Tibial nerve (tissue), 3 donors: ENCODE results near the gene ZDHHC7.

Experiments used
- POLR2A ChIP-seq, 2 donors: fragments of 450-650 bp; IDR thresholded peaks; one replicate each; pipeline ENCODE4 v1.6.1; 2017; ENCODE audit warnings: antibody characterized with exemption in 2 of 2, mild to moderate bottlenecking in 2 of 2, moderate library complexity in 2 of 2
- TF ChIP-seq, protein P1 (sequence below), 5 experiments: fragments of 200-600 bp in 3 of 5; fragments of 450-650 bp in 2 of 5; sonication (generic) in 3 of 5; IDR thresholded peaks; one replicate each; pipeline ENCODE4 v1.5.1; 2016 to 2019; ENCODE audit warnings: antibody characterized with exemption in 5 of 5, mild to moderate bottlenecking in 3 of 5, moderate library complexity in 2 of 5

DNA sequence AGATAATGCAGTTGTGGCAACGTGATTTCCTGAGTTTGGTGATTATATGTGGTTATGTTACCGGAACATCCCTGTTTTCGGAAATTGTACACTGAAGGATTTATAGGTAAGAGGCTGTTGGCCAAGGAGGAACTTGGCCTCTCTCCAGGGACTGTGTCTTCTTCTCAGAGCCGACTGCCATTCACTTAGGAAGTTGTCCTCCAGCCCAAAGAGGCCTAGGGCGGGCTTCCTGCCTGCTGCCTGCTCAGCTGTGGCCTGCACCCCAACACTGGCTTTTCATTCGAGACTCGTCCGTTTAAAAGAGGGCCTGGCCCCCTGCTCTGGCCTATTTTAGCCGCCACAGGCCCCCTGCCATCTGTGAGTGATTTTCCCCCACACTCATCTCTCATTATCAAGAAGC lies 64.3 kb downstream of the ZDHHC7 start:
- TF ChIP-seq, protein P1, sequence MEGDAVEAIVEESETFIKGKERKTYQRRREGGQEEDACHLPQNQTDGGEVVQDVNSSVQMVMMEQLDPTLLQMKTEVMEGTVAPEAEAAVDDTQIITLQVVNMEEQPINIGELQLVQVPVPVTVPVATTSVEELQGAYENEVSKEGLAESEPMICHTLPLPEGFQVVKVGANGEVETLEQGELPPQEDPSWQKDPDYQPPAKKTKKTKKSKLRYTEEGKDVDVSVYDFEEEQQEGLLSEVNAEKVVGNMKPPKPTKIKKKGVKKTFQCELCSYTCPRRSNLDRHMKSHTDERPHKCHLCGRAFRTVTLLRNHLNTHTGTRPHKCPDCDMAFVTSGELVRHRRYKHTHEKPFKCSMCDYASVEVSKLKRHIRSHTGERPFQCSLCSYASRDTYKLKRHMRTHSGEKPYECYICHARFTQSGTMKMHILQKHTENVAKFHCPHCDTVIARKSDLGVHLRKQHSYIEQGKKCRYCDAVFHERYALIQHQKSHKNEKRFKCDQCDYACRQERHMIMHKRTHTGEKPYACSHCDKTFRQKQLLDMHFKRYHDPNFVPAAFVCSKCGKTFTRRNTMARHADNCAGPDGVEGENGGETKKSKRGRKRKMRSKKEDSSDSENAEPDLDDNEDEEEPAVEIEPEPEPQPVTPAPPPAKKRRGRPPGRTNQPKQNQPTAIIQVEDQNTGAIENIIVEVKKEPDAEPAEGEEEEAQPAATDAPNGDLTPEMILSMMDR (IDR thresholded peaks at IDR 0.05) = no peak
- TF ChIP-seq POLR2A (IDR thresholded peaks at IDR 0.05) = no peak
